Dermis microvascular lymphatic vessel endothelial cell (primary cell): ENCODE measurements around the gene CPSF2. TPM values are rescaled to one million over a fixed set of nuclear protein-coding genes. Genes with fewer than 3 reads are reported as not detected.
"Not testable (repeated sequence)": the region's sequence is repeated elsewhere in the genome, so short reads cannot be mapped to it uniquely, and the experiment has no call there.

ENCODE experiments used
- DNase-seq, 2 donors: peaks; one replicate each; pipeline versions ENCODE4 v3.0.0 to v3.0.0-alpha.2; 2010; ENCODE audit warnings: low read depth in 2 of 2
- total RNA-seq: library from RNA; depleted of rRNA; stranded (reverse); fragments of >200 nt; gene quantifications from 2 replicates; pipeline ENCODE4 v1.2.1, GENCODE V29; 2014

CPSF2 gene
- total RNA-seq, 1 donor from 2014 or later, result 18.9 TPM

GRCh38 chr14:92154283-92154942 is 32.6 kb downstream of the CPSF2 start:
- no peak for DNase-seq

DNA sequence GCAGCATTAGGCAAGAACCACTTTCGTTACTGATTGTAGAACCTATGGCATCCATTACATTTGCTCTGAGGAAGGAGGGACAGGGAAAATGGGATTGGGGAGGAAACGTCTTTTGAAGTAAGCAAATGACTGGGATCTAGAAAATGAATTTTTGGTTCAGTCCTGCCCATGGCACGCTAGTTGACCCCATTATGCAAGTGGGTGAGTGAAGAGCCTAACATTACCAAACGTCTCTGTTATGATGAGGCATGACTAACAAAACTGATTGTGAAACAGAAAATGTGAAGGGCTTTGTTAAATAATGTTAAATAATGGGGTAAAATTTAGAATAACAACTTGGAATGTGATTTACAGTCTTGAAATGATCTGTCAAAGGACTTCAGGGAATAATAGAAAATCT is 38.9 kb downstream of the CPSF2 start:
- DNase-seq, result no peak

DNA sequence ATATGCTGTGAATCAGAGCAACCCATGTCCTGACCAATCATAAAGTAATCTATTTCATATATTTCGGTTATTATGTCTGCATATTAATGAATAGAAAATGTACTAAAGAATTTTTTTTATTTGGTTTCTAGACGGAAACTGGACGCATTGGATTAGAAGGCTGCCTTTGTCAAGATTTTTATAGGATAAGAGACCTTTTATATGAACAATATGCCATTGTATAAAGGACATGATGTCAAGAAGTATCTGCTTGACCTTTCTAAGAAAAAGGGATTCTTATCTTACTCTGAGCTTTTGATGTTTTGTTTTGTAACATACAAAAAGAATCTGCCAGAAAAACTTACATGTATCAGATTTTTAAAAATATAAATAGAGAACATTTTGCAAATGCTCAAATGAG is 39.8 kb downstream of the CPSF2 start:
- DNase-seq, result no peak

DNA sequence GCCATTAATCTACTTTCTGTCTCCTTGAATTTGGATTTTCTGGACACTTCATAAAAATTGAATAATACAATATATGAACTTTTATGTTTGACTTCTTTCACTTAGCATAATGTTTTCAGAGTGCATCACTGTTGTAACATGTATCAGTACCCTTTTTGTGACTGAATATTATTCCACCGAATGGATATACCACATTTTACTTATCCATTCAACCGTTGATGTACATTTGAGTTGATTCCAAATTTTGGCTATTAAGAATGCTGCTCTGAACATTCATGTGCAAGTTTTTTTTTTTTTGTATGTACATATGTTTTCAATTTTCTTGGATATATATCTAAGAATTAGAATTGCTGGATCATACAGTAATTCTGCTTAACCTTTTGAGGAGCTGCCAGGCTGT is 43.2 kb downstream of the CPSF2 start:
- DNase-seq, result no peak

- no peak for DNase-seq
Measured at GRCh38 chr14:92173668-92174067, 51.9 kb downstream of the CPSF2 start.

GRCh38 chr14:92175811-92176210 is 54.0 kb downstream of the CPSF2 start:
- DNase-seq, result no peak

DNA sequence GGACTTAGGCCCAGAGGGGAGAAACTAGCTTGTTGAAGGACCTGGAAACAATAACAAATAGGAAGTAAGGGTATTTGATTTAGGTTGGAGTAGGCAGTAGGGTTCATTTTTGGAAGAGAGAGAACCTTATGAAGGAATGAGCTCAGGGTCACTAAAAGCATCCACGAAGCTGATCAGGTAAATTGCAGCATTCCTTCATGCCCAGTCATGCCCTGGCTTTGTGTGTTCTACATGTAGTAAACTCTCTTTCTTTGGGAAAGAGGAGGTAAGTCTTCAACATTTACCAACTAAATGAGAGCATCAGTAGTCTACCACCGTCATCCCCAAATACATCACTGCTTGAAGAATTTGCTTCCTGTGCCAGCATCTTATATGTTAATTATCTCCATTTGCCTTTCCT is 54.7 kb downstream of the CPSF2 start:
- DNase-seq, result no peak

GRCh38 chr14:92179178-92179577 is 57.4 kb downstream of the CPSF2 start:
- DNase-seq, result not testable (repeated sequence)

DNA sequence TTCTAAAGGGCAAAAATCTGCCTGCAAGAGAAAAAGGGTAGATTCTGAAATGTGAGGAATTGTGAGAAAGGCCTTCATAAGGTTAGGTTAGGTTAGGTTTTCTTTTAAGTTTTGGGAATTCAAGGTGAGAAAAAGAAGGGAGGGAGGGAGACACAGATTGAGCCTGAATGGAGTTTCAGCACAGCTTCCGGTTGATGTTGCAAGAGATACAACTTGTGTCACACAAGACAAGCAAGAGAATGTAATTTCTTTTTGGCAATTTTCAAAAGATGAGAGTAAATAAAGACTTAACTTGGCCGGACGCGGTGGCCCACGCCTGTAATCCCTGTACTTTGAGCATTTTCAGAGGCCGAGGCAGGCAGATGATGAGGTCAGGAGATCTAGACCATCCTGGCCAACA is 63.8 kb downstream of the CPSF2 start:
- no peak for DNase-seq

DNA sequence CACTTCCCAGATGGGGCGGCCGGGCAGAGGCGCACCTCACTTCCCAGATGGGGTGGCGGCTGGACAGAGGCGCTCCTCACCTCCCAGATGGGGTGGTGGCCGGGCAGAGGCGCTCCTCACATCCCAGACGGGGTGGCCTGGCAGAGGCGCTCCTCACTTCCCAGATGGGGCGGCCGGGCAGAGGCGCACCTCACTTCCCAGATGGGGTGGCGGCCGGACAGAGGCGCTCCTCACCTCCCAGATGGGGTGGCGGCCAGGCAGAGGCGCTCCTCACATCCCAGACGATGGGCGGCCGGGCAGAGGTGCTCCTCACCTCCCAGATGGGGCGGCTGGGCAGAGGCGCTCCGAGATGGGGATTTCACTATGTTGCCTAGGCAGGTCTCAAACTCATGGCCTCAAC is 65.8 kb downstream of the CPSF2 start:
- DNase-seq, result not testable (repeated sequence)

DNA sequence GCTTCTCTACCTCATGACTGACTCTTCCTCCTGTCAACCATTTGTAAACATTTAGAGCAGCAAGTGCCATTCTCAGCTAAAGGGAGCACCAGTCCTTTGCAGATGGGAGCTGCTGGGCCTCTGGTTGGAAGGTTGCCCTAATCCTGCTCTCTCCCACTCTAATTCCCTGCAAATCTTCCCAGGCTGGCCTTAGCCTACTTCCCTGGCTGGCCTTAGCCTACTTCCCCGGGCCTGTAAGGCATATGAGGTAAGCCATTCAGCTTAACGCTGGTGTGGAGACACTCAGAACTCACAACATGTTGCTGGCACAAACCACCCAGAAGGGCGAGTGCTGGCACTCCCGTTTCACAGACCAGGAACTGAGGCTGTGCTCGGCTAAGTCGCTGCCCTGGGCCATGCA is 69.0 kb downstream of the CPSF2 start:
- no peak for DNase-seq

DNA sequence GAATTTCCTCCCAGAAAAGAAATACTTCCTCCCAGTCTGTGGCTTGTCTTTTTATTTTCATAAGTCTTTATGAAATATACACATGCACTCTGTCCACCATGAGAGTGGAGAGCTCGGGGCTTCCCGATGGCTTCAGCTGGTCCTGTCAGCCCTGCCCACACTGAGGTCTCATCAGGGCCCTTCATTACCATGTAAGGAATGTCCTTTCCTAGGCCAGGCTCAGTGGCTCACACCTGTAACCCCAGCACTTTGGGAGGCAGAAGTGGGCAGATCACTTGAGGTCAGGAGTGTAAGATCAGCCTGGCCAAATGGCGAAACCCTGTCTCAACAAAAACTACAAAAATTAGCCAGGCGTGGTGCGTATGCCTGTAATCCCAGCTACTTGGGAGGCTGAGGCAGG is 77.0 kb downstream of the CPSF2 start:
- no peak for DNase-seq

DNA sequence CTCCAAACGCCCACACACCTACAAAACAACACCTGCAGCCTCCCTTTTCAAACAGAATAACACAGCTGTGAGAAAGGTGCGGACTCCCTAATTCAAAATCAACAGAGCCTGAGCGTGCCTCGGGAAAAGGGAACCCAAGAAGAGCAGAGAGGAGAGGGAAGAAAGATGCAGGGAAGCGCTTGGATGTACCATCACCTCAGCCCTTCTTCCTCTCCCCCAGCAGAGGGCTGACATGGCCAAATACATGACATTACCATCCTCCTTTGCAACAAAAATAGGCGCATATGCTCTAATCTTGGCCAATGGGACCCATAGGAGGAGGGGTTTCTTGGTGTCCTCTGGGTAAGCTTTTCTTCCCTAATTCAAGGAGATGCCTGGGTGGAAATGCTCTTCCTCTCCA is 78.0 kb downstream of the CPSF2 start:
- DNase-seq, result no peak

- no peak for DNase-seq
Measured at GRCh38 chr14:92203116-92203515, 81.3 kb downstream of the CPSF2 start.

DNA sequence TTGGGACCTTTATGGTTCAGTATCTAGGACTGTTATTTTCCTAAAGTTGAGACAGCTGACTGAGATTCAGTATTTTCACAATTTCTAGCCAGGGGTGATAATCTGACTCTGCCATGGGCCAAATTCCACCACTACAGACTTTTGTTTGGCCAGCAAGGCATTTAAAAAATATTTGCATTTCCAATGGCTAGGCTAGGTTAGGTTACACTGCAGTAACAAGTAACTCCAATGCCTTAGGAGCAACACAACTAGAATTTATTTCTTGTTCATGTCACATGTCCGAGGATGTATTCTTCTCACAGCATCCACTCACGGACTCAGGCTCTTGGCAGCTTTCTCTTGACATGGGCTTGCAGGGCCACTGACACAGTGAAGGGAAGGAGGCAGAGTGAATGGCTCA is 83.0 kb downstream of the CPSF2 start:
- DNase-seq, result no peak

GRCh38 chr14:92207012-92207927 is 85.5 kb downstream of the CPSF2 start:
- DNase-seq, result no peak

DNA sequence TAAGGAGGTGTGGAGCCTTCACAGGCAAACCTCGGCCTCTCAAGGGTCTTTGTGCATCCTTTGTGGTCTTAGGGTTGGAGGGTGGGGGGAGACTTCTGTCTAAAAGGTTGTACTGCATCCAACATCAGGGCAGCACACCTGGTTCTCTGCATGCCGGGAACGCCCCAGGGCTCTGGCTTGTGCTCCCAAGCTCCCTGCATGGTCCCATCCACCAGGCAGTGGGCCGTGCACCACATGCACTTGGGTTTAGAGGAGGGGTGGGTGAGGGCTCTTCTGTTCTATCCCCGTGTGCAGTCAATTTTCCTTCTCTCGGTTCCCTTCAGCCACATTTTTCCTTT is 86.1 kb downstream of the CPSF2 start:
- DNase-seq, result no peak

GRCh38 chr14:92209141-92209540 is 87.4 kb downstream of the CPSF2 start:
- DNase-seq, result no peak

GRCh38 chr14:92213125-92213524 is 91.4 kb downstream of the CPSF2 start:
- DNase-seq, result not testable (repeated sequence)

- DNase-seq, result no peak
Measured at GRCh38 chr14:92215579-92215978, 93.8 kb downstream of the CPSF2 start.

DNA sequence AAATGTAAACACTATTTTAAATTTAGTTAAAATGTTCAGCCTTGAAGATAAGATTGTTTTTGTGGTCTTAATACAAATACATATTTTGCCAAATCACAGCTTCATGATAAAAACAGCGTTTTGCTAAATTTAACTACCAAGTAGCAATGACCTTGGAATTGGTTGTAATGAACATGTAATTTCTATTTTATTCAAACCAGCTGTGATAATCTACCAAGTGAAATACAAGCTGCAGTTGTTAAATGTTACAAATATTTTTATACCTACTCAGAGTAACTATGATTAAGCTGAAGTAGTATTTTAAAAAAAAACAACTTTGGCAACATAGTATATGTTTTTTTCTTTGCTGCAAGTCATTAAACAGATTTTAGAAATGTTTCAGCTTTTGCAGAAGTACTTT is 96.2 kb downstream of the CPSF2 start:
- DNase-seq, result no peak
